ENCODE results near the gene RABIF.
"Not testable (repeated sequence)": the region's sequence is repeated elsewhere in the genome, so short reads cannot be mapped to it uniquely, and the experiment has no call there.

RABIF gene

DNA sequence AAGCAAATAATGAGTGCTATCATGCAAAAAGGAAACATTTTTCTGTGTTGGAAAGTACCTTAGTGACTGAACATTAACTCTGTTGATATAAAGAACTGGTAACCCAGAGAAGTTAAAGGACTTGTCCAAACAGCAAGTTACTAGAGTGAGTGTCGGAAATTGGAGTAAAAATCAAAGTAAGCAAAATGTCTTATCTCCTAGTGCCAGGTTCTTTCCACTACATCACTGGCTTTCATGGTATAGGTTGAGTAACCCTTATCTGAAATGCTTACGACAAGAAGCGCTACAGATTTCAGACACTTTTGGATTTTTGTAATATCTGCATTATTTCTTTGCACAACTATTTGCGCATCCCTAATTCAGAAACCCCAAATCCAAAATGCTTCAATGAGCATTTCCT is 16.4 kb upstream of the RABIF start:
- no peak for DNase-seq (ENCODE audit: low spot score)
- in situ Hi-C loops (cut with MboI; ENCODE audit: low sequenced_read_pairs, unreplicated experiment): no loop called here
- TF ChIP-seq, protein P1, sequence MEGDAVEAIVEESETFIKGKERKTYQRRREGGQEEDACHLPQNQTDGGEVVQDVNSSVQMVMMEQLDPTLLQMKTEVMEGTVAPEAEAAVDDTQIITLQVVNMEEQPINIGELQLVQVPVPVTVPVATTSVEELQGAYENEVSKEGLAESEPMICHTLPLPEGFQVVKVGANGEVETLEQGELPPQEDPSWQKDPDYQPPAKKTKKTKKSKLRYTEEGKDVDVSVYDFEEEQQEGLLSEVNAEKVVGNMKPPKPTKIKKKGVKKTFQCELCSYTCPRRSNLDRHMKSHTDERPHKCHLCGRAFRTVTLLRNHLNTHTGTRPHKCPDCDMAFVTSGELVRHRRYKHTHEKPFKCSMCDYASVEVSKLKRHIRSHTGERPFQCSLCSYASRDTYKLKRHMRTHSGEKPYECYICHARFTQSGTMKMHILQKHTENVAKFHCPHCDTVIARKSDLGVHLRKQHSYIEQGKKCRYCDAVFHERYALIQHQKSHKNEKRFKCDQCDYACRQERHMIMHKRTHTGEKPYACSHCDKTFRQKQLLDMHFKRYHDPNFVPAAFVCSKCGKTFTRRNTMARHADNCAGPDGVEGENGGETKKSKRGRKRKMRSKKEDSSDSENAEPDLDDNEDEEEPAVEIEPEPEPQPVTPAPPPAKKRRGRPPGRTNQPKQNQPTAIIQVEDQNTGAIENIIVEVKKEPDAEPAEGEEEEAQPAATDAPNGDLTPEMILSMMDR (IDR thresholded peaks at IDR 0.05; ENCODE audit: borderline replicate concordance, control extremely low read depth, extremely low read depth, insufficient read depth, missing control alignments): no peak

DNA sequence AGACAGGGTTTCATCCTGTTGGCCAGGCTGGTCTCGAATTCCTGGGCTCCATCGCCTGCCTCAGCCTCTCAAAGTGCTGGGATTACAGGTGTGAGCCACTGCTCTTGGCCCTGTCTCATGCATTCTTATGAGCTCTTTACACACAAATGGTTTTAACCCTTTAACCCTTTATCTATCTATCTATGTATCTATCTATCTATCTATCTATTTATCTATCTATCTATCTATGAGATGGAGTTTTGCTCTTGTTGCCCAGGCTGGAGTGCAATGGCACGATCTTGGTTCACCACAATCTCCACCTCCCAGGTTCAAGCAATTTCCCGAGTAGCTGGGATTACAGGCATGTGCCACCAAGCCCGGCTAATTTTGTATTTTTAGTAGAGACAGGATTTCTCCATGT is 14.9 kb upstream of the RABIF start:
- in situ Hi-C loops (cut with MboI; ENCODE audit: low sequenced_read_pairs, unreplicated experiment); DNase-seq (ENCODE audit: low spot score): not testable (repeated sequence)

DNA sequence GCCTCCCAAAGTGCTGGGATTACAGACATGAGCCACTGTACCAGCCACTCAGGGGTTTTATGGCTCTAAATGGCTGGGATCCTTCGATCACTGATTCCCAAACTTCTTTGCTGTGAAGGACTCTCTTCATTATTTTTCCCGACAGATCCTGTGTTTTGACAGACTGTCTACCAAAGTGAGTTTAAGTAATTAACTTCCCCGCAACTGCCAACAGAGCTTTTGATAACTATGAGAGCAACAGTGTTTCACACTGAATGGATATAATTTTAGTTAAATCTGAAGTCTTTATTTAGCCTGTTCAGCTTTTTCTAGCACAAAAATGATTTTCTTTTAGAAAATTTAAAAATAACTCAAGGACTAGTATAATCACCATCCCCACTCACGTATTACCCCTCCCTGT is 12.6 kb upstream of the RABIF start:
- in situ Hi-C loops (cut with MboI; ENCODE audit: low sequenced_read_pairs, unreplicated experiment): no loop called here
- TF ChIP-seq, protein P1 (IDR thresholded peaks at IDR 0.05; ENCODE audit: borderline replicate concordance, control extremely low read depth, extremely low read depth, insufficient read depth, missing control alignments): no peak
- no peak for DNase-seq (ENCODE audit: low spot score)

DNA sequence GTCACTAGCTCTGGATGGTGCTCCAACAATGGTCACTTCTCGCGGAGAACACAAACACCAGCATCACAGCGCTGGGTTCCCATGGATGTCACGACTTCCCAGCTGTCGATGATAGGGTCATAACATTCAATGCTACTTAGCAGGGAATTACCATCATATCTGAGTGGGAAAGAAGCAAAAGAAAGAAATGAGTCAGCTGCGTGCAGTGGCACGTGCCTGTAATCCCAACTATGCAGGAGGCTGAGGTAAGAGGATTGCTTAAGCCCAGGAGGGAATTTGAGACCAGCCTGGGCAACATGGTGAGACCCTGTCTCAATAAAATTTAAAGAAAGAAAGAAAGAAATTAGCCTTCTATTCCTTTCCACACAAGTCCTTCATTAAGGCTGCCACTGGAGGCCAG is 3.6 kb upstream of the RABIF start:
- in situ Hi-C loops (cut with MboI; ENCODE audit: low sequenced_read_pairs, unreplicated experiment): no loop called here
- DNase-seq (ENCODE audit: low spot score): no peak
- TF ChIP-seq, protein P1 (IDR thresholded peaks at IDR 0.05; ENCODE audit: borderline replicate concordance, control extremely low read depth, extremely low read depth, insufficient read depth, missing control alignments): no peak

DNA sequence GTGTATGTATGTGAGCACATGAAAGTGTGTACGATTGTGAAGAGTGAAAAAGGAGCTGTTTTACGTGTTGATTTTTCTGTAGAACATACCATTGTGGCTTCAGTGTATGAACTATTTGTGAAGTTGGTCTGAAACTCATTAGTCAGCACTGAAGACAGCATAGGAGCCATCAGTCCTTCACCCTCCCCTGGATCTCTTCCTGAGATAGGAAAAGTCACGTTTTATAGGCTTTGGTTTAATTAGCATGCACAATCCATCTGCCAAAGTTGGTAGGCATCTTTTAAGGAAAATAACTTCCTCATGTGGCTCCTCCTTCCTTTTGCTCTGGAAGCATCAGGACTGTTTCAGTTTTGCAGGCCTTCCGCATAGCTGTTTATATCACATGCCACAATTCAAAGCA is 1.4 kb upstream of the RABIF start:
- no peak for DNase-seq (ENCODE audit: low spot score)
- in situ Hi-C loops (cut with MboI; ENCODE audit: low sequenced_read_pairs, unreplicated experiment): no loop called here
- TF ChIP-seq, protein P1 (IDR thresholded peaks at IDR 0.05; ENCODE audit: borderline replicate concordance, control extremely low read depth, extremely low read depth, insufficient read depth, missing control alignments): no peak

DNA sequence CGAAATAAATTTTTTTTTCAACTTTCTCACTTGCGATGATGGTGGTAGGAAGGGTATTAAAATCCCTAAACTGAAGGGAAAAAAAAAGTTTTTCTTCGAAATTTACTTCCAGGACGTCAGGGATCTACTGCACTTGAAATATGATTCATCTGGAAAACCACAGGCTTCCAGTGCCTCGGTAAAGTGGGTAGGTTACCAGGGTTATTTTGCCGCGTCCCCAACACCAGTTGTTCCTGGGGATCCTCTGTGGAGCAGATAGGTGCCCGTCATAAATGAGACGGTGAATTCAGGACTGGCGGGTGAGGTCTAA is 773 bp downstream of the RABIF start:
- in situ Hi-C loops (cut with MboI; ENCODE audit: low sequenced_read_pairs, unreplicated experiment): no loop called here
- DNase-seq (ENCODE audit: low spot score): no peak
- TF ChIP-seq, protein P1 (IDR thresholded peaks at IDR 0.05; ENCODE audit: borderline replicate concordance, control extremely low read depth, extremely low read depth, insufficient read depth, missing control alignments): no peak

DNA sequence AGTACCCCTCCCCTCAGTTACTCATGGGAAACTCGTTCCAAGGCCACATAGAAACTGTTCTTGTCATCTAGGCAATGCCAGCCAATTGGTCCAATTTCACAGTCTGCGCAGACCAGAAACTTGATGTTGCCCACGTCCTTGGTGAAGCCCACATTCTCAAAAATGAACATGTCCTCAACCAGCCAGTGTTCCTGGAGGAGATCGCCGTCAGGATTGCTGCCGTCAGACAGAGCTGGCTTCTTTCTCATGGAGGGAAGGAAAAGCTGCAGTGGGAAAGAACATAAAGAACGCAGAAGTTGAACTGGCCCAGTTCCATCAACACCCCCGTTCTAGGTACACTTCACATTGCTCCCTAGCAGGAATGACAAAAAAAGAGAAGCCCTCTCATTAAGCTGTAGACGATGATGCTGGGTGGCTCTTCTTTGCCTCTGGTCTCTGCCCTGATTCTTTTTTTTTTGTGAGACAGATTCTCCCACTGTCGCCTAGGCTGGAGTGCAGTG is 7.9 kb downstream of the RABIF start:
- TF ChIP-seq, protein P1 (IDR thresholded peaks at IDR 0.05; ENCODE audit: borderline replicate concordance, control extremely low read depth, extremely low read depth, insufficient read depth, missing control alignments): no peak
- in situ Hi-C loops (cut with MboI; ENCODE audit: low sequenced_read_pairs, unreplicated experiment): no loop called here

More for the DNA sequence above, 7.9 kb downstream of the RABIF start:
- DNase-seq (ENCODE audit: low spot score): no peak
